Vagina (tissue), 2 donors: ENCODE data around the gene AKT1S1.

Experiments
- POLR2A ChIP-seq, 2 donors: fragments of 450-650 bp; IDR thresholded peaks; one replicate each; pipeline ENCODE4 v1.6.1; 2017; ENCODE audit warnings: antibody characterized with exemption in 2 of 2, mild to moderate bottlenecking in 2 of 2, moderate library complexity in 2 of 2
- POLR2AphosphoS5 ChIP-seq, 2 donors: sonication (generic); formaldehyde crosslinking; IDR thresholded peaks; one replicate each; pipeline ENCODE4 v1.9.0; 2017; ENCODE audit warnings: antibody characterized with exemption in 2 of 2, mild to moderate bottlenecking in 2 of 2, low read depth in 1 of 2; ENCODE audit not compliant: insufficient read depth in 1 of 2
- TF ChIP-seq, protein P1 (sequence below), 3 experiments: fragments of 450-650 bp in 2 of 3; fragments of 200-600 bp in 1 of 3; sonication (generic) in 1 of 3; IDR thresholded peaks; one replicate each; pipeline ENCODE4 v1.5.1; 2017 to 2019; ENCODE audit warnings: antibody characterized with exemption in 3 of 3, mild to moderate bottlenecking in 2 of 3, moderate library complexity in 2 of 3

DNA sequence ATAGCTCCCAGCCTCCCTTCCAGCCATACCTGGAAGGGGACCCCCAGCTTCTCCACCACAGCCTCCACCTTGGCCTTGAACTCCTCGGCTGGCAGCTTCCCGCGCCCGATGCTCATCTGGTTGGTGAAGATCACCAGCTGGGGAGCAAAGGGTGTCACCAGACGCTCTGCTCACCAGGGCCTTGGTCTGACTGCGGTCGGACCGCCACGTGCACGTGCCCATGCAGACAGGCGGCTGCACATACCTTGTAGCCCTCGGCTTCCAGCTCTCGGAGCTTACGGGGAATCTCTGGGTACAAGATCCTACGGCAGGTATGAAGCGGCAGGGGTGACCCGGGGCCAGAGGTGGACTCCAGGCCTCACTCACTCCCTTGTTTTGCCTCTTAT is 13.2 kb downstream of the AKT1S1 start:
- TF ChIP-seq, protein P1, sequence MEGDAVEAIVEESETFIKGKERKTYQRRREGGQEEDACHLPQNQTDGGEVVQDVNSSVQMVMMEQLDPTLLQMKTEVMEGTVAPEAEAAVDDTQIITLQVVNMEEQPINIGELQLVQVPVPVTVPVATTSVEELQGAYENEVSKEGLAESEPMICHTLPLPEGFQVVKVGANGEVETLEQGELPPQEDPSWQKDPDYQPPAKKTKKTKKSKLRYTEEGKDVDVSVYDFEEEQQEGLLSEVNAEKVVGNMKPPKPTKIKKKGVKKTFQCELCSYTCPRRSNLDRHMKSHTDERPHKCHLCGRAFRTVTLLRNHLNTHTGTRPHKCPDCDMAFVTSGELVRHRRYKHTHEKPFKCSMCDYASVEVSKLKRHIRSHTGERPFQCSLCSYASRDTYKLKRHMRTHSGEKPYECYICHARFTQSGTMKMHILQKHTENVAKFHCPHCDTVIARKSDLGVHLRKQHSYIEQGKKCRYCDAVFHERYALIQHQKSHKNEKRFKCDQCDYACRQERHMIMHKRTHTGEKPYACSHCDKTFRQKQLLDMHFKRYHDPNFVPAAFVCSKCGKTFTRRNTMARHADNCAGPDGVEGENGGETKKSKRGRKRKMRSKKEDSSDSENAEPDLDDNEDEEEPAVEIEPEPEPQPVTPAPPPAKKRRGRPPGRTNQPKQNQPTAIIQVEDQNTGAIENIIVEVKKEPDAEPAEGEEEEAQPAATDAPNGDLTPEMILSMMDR (IDR thresholded peaks at IDR 0.05) = no peak
- TF ChIP-seq POLR2AphosphoS5 (IDR thresholded peaks at IDR 0.05; ENCODE audit: insufficient read depth in 1 of 2, low read depth in 1 of 2) (no peak), POLR2A (IDR thresholded peaks at IDR 0.05) (no peak)
